IMR-90 (cell line): ENCODE results near the gene TNFAIP8L1.

ENCODE experiments used
- MAFK ChIP-seq: IDR thresholded peaks from 2 replicates; pipeline ENCODE4 v1.6.1; 2012; ENCODE audit warnings: low read depth, low read length, improper control_type of control experiment
- MXI1 ChIP-seq: IDR thresholded peaks from 2 replicates; pipeline ENCODE4 v1.6.1; 2012; ENCODE audit warnings: low read depth, mild to moderate bottlenecking, low read length, moderate library complexity, borderline replicate concordance

DNA sequence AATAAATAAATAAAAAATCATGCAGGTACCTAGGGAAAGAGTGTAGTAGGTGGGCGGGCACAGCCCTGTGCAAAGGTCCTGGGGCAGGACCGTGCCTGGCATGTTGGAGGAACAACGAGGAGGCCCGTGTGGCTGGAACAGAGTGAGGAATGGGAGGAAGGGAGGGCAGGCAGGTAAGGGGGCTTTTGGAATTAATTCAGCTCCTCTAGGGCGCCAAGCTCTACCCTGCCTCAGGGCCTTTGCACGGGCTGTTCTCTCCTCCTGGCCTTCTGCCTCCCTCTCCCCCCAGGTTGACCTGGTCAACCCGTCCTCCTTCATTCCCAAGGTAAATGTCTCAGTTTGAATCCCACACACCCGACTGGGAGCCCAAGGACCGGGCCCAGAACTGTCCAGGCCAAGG lies 48.8 kb upstream of the TNFAIP8L1 start:
- TF ChIP-seq MXI1 (no peak), MAFK (no peak)
